Measurements from ENCODE around the gene SLC35B1. TPM values are rescaled to one million over a fixed set of nuclear protein-coding genes. Genes with fewer than 3 reads are reported as not detected.

The SLC35B1 gene
- total RNA-seq, 6 experiments from 2014 or later, result 31.7 to 80.0 (median 56.9) TPM

- intact Hi-C loops (cut with DNase I), result no loop called here
- Histone ChIP-seq H3K4me3 (no peak overlapping the region), H3K27me3 (no peaks in the 10 kb centered on the region), H3K36me3 (peaks cover 0 to 2% (median 0%) of the 10 kb centered on the region in 4 donors), H3K4me1 (peaks cover 0 to 10% (median 1%) of the 10 kb centered on the region in 4 donors), H3K27ac (no peak overlapping the region), H3K9me3 (no peaks in the 10 kb centered on the region)
- DNase-seq, result no peak
- TF ChIP-seq POLR2A (IDR thresholded peaks at IDR 0.05) (no peak), CTCF (IDR thresholded peaks at IDR 0.05) (no peak)
- WGBS (ENCODE audit: insufficient coverage, low coverage, low lambda C conversion rate, missing lambda C conversion rate), result 56% methylated on average over 1 of the region's 1 CpG
- ATAC-seq, result no peak
These were observed 37.8 kb downstream of the SLC35B1 start for GRCh38 chr17:49670002-49670401.

- 57% methylated on average over 2 of the region's 2 CpGs for WGBS (ENCODE audit: insufficient coverage, low coverage, low lambda C conversion rate, missing lambda C conversion rate)
- no peak for TF ChIP-seq CTCF (IDR thresholded peaks at IDR 0.05)
- no peak for TF ChIP-seq POLR2A (IDR thresholded peaks at IDR 0.05)
- Histone ChIP-seq H3K4me1 (no peaks in the 10 kb centered on the region), H3K4me3 (no peak overlapping the region), H3K9me3 (no peaks in the 10 kb centered on the region), H3K27me3 (no peaks in the 10 kb centered on the region), H3K27ac (no peak overlapping the region), H3K36me3 (peaks cover 0 to 2% (median 0%) of the 10 kb centered on the region in 4 donors)
- no peak for ATAC-seq
- no peak for DNase-seq
- intact Hi-C loops (cut with DNase I), result no loop called here
These were observed 39.9 kb downstream of the SLC35B1 start for GRCh38 chr17:49667854-49668253.

GRCh38 chr17:49664706-49665211 lies 43.0 kb downstream of the SLC35B1 start:
- TF ChIP-seq POLR2A (IDR thresholded peaks at IDR 0.05) (no peak), CTCF (IDR thresholded peaks at IDR 0.05) (no peak)
- Histone ChIP-seq H3K27ac (no peak overlapping the region), H3K27me3 (no peaks in the 10 kb centered on the region), H3K4me1 (no peaks in the 10 kb centered on the region), H3K9me3 (no peaks in the 10 kb centered on the region), H3K4me3 (no peak overlapping the region), H3K36me3 (no peaks in the 10 kb centered on the region)
- intact Hi-C loops (cut with DNase I), result no loop called here
- 59% methylated on average over 3 of the region's 3 CpGs for WGBS (ENCODE audit: insufficient coverage, low coverage, low lambda C conversion rate, missing lambda C conversion rate)
- ATAC-seq, result no peak
- DNase-seq, result no peak

GRCh38 chr17:49659661-49660382 lies 47.9 kb downstream of the SLC35B1 start:
- WGBS (ENCODE audit: insufficient coverage, low coverage, low lambda C conversion rate, missing lambda C conversion rate), result 89% methylated on average over 3 of the region's 3 CpGs
- H3K9me3 ChIP-seq, result no peaks in the 10 kb centered on the region
- no peaks in the 10 kb centered on the region for H3K27me3 ChIP-seq
- intact Hi-C loops (cut with DNase I), result no loop called here
- no peaks in the 10 kb centered on the region for H3K4me1 ChIP-seq
- no peak for ATAC-seq
- no peak overlapping the region for H3K27ac ChIP-seq
- no peak for DNase-seq
- H3K36me3 ChIP-seq, result no peaks in the 10 kb centered on the region
- TF ChIP-seq CTCF (IDR thresholded peaks at IDR 0.05) (no peak), POLR2A (IDR thresholded peaks at IDR 0.05) (no peak)
- no peak overlapping the region for H3K4me3 ChIP-seq

Measured in right lobe of liver (tissue), 6 donors.